OCI-LY1 (cell line): ENCODE results near the gene TNFRSF1B.

Source experiments
- EZH2 ChIP-seq: fragments of 200-600 bp; sonication (generic), shearing (Covaris generic); IDR thresholded peaks from 2 replicates; pipeline ENCODE4 v1.8.0; 2017; ENCODE audit warnings: borderline replicate concordance, mixed run types, mild to moderate bottlenecking, antibody characterized with exemption, low read length, moderate library complexity, mixed read lengths
- TF ChIP-seq, protein P1 (sequence below): fragments of 200-600 bp; sonication (generic), shearing (Covaris generic); IDR thresholded peaks from 2 replicates; pipeline ENCODE4 v1.5.1; 2017; ENCODE audit warnings: mild to moderate bottlenecking, antibody characterized with exemption, low read length, moderate library complexity, mixed read lengths

DNA sequence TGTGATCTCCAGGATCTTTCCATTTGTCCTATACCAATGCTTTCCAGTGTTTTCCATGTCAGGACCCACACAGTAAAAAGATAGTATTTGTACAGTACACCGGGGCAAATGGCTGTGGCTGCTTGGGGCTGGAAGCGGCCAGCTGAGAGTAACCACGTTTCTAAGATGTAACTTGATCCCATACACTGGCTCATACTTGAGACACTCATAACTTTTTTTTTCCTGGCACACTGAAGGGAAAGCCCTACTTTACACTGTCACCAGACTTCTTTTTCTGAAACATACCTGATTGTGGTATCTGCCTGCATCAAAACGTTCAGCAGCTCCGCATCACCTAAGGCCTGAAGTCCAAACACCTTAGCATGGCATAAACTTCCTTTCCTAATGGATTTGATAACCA is 84.7 kb downstream of the TNFRSF1B start:
- TF ChIP-seq, protein P1, sequence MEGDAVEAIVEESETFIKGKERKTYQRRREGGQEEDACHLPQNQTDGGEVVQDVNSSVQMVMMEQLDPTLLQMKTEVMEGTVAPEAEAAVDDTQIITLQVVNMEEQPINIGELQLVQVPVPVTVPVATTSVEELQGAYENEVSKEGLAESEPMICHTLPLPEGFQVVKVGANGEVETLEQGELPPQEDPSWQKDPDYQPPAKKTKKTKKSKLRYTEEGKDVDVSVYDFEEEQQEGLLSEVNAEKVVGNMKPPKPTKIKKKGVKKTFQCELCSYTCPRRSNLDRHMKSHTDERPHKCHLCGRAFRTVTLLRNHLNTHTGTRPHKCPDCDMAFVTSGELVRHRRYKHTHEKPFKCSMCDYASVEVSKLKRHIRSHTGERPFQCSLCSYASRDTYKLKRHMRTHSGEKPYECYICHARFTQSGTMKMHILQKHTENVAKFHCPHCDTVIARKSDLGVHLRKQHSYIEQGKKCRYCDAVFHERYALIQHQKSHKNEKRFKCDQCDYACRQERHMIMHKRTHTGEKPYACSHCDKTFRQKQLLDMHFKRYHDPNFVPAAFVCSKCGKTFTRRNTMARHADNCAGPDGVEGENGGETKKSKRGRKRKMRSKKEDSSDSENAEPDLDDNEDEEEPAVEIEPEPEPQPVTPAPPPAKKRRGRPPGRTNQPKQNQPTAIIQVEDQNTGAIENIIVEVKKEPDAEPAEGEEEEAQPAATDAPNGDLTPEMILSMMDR = no peak
- no peak for TF ChIP-seq EZH2
